ENCODE measurements around the gene METTL6. TPM values are rescaled to one million over a fixed set of nuclear protein-coding genes. Genes with fewer than 3 reads are reported as not detected.

The METTL6 gene, protein sequence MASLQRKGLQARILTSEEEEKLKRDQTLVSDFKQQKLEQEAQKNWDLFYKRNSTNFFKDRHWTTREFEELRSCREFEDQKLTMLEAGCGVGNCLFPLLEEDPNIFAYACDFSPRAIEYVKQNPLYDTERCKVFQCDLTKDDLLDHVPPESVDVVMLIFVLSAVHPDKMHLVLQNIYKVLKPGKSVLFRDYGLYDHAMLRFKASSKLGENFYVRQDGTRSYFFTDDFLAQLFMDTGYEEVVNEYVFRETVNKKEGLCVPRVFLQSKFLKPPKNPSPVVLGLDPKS
- 39.7 and 62.5 TPM in 2 replicates for total RNA-seq

DNA sequence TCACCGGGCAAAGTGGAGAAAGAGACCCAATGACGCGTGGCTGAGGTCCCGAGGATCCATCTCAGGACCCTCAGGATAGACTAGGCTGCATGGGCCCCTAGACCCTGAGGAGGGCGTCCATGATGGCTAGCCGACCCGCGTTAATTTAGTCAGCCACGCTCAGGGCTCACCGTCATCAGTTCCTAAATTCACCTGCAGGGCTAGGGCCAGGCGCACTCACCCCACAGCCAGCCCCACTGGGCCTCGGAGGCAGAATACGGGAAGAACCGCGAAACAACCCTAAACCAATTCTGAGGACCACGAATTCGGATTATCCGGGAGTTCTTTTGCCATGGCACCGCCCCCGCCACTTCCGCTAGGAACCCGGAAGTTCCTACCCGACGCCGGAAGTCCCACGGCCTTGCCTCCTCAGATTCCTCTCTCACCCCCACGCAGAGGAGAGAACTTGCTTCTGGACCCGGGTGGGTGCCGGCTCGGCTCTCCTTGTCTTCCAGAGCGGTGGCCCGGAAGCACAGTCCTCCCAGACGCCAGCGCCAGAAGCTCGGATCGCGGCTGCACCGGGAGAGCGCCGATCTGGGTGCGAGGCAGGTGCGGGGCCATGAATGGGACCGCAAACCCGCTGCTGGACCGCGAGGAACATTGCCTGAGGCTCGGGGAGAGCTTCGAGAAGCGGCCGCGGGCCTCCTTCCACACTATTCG is at the start of gene METTL6, which contains the start of gene EAF1:
METTL6 (minus strand) TSS at position 363 of the 699 bp plus-strand sequence. CDS start 1,033 bp downstream, outside the sequence.
EAF1 (plus strand) TSS at position 417 of the 699 bp plus-strand sequence; CDS start at position 599, 182 bp downstream.

Other genes with a start within 250 kb of the METTL6 start
- gene CAPN7, start 221.3 kb downstream of the METTL6 start, total RNA-seq, result 47.2 and 49.7 TPM in 2 replicates
- gene SH3BP5, start 95.0 kb downstream of the METTL6 start, total RNA-seq, result 6.2 and 8.8 TPM in 2 replicates
- gene EAF1, start 54 bp upstream of the METTL6 start, total RNA-seq, result 37.5 and 46.5 TPM in 2 replicates
- gene COLQ, start 94.2 kb upstream of the METTL6 start, total RNA-seq, result under 0.01 and 0.28 TPM in 2 replicates
- gene HACL1, start 174.0 kb upstream of the METTL6 start, total RNA-seq, result 14.1 and 16.1 TPM in 2 replicates
- 9.6 and 17.3 TPM in 2 replicates for gene BTD, start 174.2 kb upstream of the METTL6 start, total RNA-seq

Measured in nasal cavity respiratory epithelium epithelial cell of viscerocranial mucosa (primary cell).